GM19468 (cell line): ENCODE measurements around the gene EPB41L4B.
"Not testable (repeated sequence)": the region's sequence is repeated elsewhere in the genome, so short reads cannot be mapped to it uniquely, and the experiment has no call there.

ENCODE experiments used
- ATAC-seq: cut with Tn5 transposase; IDR thresholded peaks from one replicate; pipeline ENCODE4 v1.9.1; 2021; ENCODE audit warnings: mild to moderate bottlenecking, moderate library complexity, moderate number of reproducible peaks; ENCODE audit not compliant: unreplicated experiment; ENCODE audit errors: extremely low read depth

The EPB41L4B gene

DNA sequence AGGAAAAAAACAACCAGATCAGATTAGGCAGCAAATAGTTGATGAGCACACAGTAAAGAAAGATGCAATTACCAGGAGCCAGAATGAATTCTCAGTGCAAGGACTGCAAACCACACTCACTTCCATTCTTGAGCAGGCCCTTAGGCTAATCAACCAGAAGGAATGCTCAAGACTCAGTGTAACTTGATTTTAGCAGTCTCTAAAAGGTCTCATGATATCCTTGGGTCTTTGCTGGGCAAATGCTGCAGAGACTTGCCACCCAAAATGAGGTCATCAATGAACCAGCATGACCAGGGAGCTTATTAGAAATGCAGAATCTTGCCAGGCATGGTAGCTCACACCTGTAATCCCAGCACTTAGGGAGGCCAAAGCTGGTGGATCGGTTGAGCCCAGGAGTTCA is 181.0 kb downstream of the EPB41L4B start:
- ATAC-seq = no peak

GRCh38 chr9:109138421-109138820 is 182.4 kb downstream of the EPB41L4B start:
- no peak for ATAC-seq

- ATAC-seq = no peak
These were observed 186.7 kb downstream of the EPB41L4B start for GRCh38 chr9:109134167-109134578.

GRCh38 chr9:109133533-109133932 is 187.3 kb downstream of the EPB41L4B start:
- ATAC-seq = no peak

- no peak for ATAC-seq
These were observed 188.3 kb downstream of the EPB41L4B start for GRCh38 chr9:109132567-109133021.

DNA sequence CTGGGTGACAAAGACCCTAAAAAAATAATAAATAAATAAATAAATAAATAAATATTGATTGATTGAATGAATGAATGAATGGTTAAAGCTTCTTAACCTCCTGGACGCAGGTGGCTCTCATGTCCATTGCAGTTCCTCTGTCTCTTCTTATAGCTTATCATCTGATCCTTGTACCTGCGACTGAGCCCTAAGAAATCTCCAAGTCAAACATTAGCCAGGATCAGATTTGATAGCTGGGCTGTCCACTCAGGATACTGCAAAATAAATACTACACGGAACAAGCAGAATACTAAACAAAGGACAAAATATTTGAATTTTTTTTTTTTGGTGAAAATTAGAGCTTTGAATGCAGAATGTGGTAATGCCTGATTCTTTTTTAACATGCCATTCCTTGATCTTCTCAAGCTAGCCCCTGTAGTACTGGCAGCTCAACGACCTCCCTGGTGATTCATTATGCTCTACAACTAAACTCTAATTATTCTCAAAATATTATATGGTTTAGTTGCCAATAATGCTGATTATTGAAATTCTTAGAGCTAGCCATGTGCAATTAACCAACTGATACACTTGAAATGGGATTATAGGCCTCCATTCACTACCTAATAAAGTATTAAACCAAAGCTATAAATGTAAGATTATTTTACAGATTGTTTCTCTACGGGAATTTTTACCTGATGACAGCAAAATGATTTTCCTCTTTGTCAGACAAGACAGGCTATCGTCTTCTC is 191.2 kb downstream of the EPB41L4B start:
- no peak for ATAC-seq

DNA sequence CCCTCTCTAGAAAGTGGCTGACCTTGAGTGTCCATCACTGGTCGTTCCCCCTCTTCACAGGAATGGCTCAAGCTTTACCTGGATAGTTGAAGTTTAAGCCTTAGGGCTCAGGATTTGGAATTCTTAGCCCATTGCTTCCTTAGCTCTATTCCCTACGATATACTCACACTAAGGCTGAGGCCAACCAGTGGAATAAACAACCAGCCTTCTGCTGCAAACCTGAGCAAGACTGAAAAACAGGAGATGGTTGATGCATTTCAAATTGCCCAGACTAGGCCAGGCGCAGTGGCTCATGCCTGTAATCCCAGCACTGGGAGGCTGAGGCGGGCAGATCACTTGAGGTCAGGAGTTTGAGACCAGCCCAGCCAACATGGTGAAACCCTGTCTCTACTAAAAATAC is 194.2 kb downstream of the EPB41L4B start:
- ATAC-seq = not testable (repeated sequence)

DNA sequence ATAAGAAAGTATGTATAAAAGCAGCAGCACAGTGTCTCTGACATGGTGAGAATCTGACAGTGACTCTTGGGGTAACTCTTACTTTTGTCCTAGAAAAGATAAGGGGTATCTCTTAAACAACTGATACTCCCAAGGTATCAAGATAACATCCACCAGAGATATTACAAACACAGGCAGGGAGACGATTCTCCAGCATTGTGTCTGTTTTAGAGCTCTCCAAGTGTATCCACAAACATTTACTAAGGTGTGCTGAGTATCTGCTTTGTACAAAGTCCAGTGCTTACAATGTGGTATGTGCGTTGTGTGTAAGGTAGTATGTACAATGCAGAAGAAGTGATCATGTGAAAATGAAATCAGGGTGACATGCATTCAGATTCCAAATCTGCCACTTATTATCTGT is 196.7 kb downstream of the EPB41L4B start:
- no peak for ATAC-seq

DNA sequence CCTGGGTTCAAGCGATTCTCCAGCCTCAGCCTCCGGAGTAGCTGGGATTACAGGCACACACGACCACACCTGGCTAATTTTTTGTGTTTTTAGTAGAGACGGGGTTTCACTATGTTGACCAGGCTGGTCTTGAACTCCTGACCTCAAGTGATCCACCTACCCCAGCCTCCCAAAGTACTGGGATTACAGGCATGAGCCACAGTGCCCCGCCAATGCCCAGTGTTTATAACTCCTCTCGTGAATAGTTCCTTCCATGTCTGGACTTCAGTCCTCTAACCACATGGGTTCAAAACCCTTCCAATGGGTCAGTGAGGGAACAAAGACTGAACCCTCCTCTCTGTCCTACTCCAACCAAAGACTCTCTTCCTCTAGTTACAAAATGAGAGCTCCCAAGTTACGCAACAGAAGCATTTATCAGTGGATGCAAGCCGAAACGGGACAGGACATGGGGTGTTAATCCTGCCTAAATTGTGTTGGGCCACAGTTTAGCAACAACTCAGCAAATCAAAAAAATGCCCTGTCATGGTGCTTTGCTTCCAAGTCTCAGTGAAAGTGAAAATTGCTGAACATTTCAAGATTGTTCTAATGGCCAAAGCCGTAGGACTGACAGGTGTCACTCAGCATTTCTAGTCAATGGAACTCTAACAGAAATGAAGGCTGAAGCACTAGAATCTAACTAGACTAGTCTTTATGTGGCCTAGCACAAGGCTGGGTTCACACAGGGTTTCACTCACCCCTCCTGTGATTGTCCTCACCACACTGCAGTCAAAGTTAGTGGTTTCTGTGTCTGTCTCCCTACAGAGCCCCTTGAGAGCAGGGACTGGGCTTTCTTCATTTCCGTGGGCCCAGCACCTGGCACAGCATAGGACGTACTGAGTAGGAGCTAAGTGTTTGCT is 197.9 kb downstream of the EPB41L4B start:
- ATAC-seq = peak; percentile 19
